ENCODE measurements around the gene ARMC9.

DNA sequence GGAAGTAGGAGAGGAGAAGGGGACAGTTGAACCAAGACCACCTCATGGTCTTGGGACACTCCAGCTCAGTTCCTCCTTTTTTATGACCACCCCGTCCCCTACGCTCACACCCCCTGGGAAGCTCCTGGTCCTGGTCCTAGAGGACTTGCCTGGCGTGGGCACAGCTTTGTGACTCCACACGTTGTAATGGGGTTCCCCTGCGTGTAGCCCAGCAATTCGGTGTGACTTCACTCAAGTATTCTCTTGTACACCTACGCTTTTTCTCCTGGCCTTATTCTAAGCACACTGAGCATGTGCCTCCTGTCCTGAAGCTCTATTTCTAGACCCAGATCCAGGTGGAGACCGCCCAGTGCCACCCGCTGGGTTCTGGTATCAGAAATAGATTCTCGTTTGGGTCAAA, 161.0 kb downstream of the ARMC9 start:
- TF ChIP-seq EZH2 (IDR thresholded peaks at IDR 0.05; ENCODE audit: insufficient read depth, poor library complexity, severe bottlenecking) (no peak), EZH2phosphoT487 (IDR thresholded peaks at IDR 0.05; ENCODE audit: insufficient read depth, low read depth) (no peak)
